ENCODE data around the gene DTNA.

DTNA gene

DNA sequence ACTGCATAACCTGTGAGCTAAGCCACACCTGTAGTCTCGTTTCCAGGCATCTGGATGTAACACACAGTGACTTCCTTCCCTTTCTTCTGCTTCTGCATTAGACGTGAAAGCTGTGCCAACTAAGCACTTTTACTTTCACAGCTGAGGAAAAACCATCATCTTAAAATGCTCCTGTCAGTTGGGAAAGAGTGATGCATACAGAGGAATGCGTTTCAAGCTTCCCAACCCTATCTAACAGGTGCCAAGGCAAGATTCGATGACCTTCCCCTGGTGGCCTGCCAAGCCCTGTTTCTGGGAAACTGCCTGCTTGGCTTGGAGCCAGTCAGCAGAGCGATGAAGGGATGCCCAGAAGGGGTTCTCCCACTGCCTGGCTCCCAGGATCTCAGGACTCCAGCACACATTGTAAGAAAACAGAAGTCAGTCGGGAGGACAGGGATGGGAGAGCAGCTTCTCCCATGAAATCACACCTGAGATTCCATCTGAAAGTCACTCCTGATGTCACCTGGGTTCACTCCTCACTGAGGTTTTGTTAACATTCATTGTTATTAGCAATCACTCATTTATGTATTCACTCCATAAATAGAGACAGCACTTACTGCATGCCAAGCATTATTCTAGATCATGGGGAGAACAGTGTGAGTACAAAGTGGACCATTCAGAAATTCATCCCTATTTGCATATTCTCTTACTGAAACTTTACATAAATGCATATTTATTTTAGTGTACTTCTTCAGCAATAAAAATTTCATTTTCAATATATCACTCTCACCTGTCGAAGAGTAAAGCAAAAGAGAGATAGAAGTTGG, 64.1 kb downstream of the DTNA start:
- no peak for DNase-seq (ENCODE audit: low read depth)
- H3K4me3 ChIP-seq (ENCODE audit: control insufficient read depth, low read depth, low read length) = no peak overlapping the region
- no peak for TF ChIP-seq CTCF (IDR thresholded peaks at IDR 0.05; ENCODE audit: control insufficient read depth, insufficient read depth, low read depth, low read length, missing control alignments)

DNA sequence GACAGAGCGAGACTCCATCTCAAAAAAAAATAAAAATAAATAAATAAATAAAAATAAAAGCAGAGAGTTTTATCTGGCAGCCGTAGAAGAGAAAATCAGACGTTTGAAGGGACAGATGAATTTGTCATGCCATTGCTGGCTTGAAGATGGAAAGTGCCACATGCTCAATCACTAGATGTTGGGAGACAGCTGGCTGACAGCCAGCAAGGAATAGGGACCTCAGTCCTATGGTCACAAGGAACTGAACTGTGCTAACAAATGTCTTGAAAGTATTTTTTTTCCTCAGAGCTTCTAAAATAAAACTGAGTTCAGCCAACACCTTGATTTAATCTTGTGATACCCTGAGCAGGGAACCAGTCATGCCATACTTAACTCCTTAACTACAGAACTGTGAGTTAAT, 65.4 kb downstream of the DTNA start:
- H3K4me3 ChIP-seq (ENCODE audit: control insufficient read depth, low read depth, low read length) = no peak overlapping the region
- no peak for TF ChIP-seq CTCF (IDR thresholded peaks at IDR 0.05; ENCODE audit: control insufficient read depth, insufficient read depth, low read depth, low read length, missing control alignments)
- DNase-seq (ENCODE audit: low read depth) = no peak

DNA sequence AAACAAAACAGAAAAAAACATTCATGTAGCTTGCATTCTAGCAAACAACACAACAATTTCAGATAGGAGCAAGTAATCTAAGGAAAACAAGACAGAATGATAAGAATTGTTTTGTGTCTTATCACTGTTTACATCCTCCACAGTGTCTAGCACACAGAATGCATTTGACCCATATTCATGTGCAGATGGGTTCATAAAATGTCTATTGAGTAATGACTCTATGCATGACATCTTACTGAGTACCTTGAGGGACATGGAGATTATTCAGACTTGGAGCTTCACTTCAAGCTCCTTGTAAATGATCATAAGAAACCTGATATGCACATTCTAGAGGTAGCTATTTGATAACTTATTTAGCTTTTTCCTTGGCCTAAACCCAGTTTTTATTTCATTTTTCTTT, 69.0 kb downstream of the DTNA start:
- no peak overlapping the region for H3K4me3 ChIP-seq (ENCODE audit: control insufficient read depth, low read depth, low read length)
- no peak for DNase-seq (ENCODE audit: low read depth)
- TF ChIP-seq CTCF (IDR thresholded peaks at IDR 0.05; ENCODE audit: control insufficient read depth, insufficient read depth, low read depth, low read length, missing control alignments) = no peak

GRCh38 chr18:34780856-34781255, 70.8 kb downstream of the DTNA start:
- DNase-seq (ENCODE audit: low read depth) = no peak
- no peak overlapping the region for H3K4me3 ChIP-seq (ENCODE audit: control insufficient read depth, low read depth, low read length)
- no peak for TF ChIP-seq CTCF (IDR thresholded peaks at IDR 0.05; ENCODE audit: control insufficient read depth, insufficient read depth, low read depth, low read length, missing control alignments)

GRCh38 chr18:34783501-34783900, 73.4 kb downstream of the DTNA start:
- no peak overlapping the region for H3K4me3 ChIP-seq (ENCODE audit: control insufficient read depth, low read depth, low read length)
- no peak for DNase-seq (ENCODE audit: low read depth)
- no peak for TF ChIP-seq CTCF (IDR thresholded peaks at IDR 0.05; ENCODE audit: control insufficient read depth, insufficient read depth, low read depth, low read length, missing control alignments)

- no peak for TF ChIP-seq CTCF (IDR thresholded peaks at IDR 0.05; ENCODE audit: control insufficient read depth, insufficient read depth, low read depth, low read length, missing control alignments)
- H3K4me3 ChIP-seq (ENCODE audit: control insufficient read depth, low read depth, low read length) = no peak overlapping the region
- no peak for DNase-seq (ENCODE audit: low read depth)
These were observed 76.2 kb downstream of the DTNA start for GRCh38 chr18:34786162-34786741.
